ENCODE measurements around the gene RPL14.

The RPL14 gene

DNA sequence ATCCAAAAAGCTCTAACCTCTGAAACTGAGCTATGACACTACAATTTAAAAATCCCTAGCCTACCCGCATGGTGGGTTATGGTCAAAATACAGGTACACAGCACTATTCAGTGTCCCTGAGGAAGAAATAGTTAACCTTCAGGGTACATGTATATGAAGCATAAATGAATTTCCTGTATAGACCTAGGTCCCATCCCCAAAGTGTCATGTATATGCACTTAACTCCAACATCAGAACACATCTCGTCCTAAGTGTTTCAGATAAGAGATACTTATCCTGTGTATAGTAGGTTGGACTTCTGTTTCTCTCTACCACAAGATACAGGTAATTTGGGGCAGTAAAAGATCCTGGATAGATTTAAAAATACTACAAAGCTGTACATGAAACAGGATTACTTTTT, 6.4 kb downstream of the RPL14 start:
- DNase-seq (ENCODE audit: low read depth), result no peak

DNA sequence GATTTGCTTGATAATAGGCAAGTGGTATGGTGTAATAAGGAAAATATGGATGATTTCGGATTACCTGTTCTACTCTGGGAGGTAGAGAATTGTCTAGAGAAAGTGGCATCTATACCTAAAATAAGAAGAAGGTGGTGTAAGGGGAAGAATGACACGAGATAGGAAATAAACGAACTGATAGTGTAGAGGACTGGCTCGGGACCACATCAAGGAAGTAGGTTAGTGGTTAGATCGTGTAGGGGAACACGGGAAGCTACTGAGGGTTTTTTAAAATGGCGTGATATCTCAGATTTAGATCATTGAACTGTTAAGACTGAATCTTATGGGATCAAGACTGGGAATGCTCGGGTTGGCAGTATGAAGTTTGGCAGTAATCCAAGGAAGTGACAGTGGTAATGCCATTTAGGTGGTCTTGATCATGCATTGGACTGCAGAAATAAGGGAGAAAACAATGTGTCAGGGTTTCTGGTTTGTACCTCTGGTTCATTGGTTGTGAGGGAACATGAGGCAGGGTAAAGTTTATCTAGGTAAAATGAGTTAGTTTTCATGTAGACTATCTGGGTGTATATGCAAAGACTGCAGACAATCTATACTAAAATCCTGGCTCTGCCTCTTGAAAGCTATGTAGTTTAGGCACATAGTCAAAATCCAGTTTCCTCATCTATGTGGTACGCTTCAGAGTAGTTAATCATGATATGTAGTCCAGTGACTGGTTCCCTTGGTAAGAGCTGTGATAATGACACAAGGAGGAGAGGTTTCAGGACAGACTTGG, 7.4 kb downstream of the RPL14 start:
- no peak for DNase-seq (ENCODE audit: low read depth)

DNA sequence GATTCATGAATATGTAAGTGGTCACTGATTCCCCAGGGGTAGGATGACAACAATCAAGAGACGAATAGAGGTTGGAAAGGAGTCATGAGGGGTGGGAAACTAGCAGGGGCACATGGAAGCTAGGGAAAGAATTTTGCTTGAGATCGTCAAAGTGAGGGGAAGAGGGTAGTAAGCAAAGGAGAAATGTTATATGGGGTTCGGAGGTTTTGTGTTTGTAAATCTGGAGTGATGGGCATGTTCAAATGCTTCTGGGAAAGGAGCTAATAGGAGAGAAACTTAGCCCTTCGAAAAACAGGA, 7.9 kb downstream of the RPL14 start:
- no peak for DNase-seq (ENCODE audit: low read depth)

DNA sequence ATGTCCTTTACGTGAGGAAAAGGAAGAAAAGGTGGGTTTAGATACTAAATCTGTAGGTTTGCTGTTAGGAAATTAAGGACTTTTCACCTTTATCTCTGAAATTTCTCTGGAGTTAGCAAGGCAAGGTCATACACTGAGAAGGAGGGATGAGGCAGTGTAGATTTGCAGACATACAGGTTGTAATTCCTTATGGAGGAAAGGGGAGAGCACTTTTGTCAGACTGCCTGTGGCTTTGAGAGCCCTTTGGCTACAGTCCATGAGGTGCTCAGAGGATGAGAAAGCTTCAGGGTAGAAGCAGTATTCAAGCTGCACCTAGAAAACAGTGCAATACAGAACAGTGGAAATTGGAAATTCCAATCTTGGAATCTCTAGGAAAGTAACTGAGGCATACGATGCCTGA, 8.3 kb downstream of the RPL14 start:
- DNase-seq (ENCODE audit: low read depth), result no peak

DNA sequence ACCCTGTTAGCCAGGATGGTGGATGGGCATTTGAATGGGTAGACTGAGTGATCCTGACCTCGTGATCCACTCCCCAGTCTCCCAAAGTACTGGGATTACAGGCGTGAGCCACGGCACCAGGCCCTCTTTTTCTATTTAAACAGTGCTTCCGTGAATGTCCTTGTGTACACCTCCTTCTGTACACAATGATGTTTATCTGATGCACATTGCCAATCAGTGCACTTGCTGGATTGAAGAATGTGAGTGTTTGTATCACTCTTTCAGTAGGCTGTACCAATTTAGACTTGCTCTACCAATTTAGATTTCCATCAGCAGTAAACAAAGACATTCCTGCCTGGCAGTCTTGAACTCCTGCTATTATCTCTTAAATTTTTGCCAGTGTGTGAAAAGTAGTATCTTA, 10.9 kb downstream of the RPL14 start:
- DNase-seq (ENCODE audit: low read depth), result no peak

DNA sequence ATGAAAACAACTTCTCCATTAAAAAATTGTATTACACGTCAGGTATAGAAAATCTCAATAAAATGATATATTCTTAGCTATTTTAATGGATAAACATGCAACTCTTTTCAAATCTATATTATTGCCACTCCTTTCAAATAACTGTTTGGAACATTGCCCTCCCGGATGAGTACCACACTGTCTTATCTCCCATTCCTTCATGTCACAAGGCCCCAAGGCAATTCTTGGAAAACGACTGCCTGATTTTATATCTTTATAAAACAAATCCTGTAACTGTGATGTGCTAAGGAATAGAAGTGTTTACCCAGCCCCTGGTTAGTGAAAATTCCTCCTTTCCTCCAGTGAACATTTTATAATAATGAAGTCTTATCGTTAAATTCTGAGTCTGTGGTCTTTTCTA, 13.6 kb downstream of the RPL14 start:
- DNase-seq (ENCODE audit: low read depth), result no peak

DNA sequence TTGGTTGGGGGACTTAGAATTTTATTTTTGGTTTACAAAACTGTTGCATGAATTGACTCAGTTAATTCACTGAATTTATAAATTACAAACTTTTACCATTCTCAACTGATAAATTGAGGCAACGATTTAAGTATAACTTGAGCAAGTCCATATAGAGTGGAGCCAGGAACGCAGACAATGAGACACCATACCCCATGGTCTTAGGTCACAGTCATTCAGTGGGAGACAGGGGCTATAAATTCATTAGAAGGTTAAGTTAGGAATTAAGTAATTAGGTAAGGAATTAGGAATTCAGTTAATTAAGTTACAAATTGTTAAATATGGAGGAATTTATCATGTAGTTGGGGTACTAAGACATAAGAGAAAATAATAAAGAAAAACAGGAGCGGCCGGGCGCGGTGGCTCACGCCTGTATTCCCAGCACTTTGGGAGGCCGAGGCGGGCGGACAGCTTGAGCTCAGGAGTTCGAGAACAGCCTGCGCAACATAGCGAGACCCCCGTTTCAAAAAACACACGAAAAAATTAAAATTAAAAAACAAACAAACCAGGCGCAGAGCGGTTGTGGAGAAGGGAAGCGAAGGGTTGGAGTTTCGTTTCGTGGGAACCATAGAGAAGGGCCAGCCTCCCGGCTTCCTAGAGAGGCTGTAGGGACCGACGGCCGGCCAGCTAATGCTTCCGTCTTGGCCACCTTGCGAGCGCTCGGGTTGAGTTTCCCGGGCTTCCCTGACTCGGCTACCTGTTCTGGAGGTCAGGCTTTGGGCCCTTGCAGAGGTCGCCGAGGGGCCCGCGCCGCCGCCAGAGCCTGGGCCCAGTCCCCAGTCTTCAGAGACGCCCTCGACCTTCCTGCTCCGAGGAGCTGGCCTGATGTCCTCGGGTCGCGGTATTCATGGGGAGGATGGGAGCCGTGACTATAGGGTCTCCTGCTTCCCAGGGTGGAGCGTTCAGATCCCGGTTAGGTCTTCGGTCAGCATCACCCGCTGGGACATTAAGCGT, 19.6 kb downstream of the RPL14 start, which contains the start of gene ZNF619:
ZNF619 (plus strand) TSS at position 645 of the 993 bp plus-strand sequence. CDS start 858 bp downstream, outside the sequence.
- DNase-seq (ENCODE audit: low read depth), result peak; percentile 56

DNA sequence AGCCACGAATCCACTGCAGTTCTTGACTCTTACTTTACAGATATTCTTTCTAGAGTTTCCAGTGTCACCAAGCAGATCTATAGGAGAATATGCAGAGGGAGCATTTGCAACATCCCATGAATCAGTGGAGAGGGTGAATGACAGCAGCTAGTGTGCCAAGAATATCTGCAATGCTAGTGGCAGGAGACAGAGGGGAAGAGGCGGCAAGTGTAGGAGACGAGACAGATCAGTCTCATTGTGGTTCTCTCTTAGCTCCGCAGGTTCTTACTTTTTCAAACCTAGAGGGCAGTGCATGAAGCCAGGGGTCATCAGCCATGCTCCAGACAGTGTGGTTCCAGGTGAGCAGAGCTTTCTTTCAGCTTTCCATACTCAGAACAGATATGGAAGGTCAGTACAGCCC, 20.5 kb downstream of the RPL14 start:
- DNase-seq (ENCODE audit: low read depth), result no peak

DNA sequence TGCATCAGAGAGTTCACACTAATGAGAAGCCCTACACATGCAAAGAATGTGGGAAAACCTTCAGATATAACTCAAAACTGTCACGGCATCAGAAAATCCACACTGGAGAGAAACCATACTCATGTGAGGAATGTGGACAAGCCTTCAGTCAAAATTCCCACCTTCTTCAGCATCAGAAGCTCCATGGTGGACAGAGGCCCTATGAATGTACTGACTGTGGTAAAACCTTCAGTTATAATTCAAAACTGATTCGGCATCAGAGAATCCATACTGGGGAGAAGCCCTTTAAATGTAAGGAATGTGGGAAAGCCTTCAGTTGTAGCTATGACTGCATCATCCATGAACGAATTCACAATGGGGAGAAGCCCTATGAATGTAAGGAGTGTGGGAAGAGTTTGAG, 30.0 kb downstream of the RPL14 start:
- DNase-seq (ENCODE audit: low read depth), result no peak

DNA sequence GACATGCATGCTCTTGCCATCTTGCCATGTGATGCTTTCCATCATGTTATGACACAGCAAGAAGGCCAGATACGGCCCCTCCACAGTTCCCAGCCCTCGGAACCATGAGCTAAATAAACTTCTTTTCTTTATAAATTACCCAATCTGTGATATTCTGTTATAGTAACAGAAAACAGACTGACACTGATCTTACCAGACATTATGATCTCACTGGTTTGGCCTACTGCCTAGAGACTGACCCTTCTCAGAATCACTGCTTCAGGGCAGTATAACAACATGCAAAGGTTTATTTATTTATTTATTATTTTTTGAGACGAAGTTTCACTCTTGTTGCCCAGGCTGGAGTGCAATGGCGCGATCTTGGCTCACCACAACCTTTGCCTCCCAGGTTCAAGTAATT, 33.8 kb downstream of the RPL14 start:
- no peak for DNase-seq (ENCODE audit: low read depth)

DNA sequence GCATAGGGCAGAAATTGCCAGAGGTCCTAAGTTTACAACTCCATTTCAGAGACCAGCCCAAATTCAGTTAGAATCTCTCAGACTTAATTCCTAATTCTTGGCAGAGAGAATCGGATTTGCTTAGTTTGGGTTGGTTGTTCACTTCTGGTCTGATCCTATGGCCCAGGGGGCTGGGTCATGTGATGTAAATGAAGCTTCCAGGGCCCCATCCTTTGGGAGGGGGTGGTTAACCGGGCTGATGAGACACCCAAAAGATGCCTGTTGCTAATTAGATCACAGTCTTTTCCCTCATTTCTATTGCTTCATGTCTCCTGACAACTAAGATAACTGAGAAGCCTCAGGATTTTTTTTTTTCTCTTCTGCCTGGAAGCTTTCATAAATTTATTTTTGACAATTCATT, 37.6 kb downstream of the RPL14 start:
- DNase-seq (ENCODE audit: low read depth), result no peak

DNA sequence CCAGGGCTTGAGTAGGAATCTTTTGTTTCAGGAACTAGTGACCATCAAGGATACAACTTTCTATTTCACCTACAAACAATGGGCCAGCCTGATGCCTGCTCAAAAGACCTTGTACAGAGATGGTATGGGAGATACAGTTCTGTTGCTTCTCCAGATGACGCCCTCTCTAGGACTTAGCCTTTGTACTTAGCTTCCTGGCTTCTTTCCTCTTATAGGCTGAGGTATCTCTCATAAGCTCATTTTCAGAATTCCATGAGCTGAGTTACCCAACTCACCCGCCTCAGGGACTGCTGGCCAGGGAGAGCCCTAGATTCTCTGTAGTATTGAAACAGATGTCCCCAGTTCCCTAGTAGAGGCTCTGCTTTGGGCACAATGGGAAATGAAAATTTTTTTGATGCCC, 40.1 kb downstream of the RPL14 start:
- DNase-seq (ENCODE audit: low read depth), result no peak

DNA sequence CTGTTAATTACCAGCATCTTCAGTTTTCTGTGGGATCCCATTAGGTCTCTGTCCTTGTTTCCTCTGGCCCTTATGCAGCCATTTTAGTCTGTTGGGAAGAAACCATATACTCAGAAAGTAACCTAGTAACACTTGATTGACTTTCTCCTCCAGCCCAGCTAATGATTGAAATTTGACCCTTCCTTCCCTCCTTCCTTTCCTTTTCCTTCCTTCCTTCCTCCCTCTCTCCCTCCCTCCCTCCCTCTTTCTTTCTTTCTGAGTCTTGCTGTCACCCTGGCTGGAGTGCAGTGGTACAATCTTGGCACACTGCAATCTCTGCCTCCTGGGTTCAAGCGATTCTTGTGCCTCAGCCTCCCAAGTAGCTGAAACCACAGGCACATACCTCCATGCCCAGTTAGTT, 42.8 kb downstream of the RPL14 start:
- DNase-seq (ENCODE audit: low read depth), result no peak

DNA sequence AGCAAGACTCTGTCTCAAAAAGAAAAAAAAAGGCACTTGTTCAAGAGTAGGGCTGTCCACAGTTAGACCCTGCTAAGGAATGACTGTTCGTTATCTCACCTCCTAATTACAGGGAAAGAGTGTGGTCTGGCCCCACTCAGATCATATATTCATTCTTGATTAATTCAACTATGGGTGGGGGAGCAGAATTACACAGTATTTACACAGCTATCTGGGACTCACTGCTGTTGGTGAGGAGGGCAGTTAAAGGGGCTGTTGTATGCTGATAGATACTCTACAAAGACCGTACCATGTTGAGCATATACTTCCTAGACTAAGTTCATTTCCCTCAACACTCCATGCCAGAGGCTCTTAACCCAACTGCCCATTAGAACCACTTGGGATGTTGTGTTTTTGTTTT, 44.9 kb downstream of the RPL14 start:
- no peak for DNase-seq (ENCODE audit: low read depth)

DNA sequence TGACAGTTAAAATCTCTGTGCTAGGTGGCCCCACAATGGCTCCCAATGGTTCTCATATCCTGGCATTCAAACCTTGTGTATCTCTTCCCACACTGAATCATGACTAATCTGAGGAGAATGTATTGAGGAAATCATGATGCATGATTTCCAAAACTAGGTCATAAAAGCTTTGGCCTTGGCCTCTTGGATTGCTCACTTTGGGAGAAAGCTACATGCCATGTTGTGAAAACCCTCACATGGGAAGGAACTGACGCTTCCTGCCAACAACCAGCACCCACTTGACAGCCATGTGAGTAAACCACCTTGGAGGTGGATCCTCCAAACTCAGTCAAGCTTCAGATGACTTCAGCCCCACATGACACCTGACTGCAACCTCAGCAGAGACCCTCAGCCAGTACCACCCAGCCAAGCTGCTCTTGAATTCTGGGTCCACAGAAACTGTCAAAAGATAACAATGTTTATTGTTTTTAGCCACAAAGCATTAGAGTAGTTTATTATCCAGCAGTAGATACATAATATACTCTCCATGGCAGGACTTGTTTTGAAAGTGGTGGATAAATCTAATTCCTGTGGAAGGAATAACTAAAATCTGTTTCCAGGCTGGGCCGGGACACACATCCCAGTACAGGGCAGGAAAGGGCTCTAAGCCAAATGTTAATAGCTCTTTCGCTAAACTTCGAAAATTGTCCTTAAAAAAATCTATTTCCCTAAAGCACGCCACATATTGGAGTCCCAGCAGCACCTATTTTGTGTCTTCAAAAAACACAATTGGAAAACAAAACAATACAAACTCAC, 47.7 kb downstream of the RPL14 start:
- DNase-seq (ENCODE audit: low read depth), result peak; percentile 95

DNA sequence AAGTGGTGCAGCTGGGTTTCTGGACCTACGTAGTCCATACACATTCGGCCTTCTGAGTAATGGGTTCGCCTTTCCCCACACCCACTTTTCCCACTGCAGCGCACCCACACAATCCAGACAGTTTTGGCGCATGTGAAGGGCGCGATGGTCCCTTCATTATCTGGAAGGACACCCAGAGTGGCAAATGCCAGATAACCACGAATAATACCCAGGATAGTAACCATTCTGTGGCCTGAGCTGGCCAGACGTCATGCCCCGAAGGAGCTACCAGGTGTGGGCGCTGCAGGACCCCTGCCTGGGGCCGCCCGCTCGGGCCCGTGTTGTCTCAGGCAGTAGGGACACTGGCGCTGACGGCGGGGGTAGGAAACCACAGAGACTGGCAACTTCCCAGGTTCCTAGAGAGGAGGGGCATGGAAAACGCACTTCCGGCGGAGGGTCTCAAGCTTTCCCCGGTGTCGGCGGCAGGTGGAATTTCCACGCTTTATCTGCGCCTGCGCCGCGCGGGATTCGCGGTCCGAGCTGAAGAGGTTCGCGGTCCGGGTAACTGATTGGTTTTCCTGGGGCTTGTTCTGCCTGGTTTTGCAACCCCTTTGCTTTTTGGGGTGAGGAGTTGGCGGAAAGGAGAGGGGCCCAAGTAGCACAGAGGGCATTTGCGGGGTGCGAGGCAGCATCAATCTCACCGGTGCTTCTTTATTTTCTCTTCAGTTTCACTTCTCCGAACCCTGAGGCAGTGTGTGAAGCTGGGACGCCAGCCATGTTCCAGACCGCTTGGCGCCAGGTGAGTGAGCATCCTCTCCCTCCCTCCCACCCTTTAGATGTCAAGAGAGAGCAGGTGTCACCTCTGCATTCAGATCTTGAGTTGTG, 48.7 kb downstream of the RPL14 start, which contains the start of gene ZNF620:
ZNF620 (plus strand) TSS at position 441 of the 864 bp plus-strand sequence; CDS start at position 755, 314 bp downstream.
- DNase-seq (ENCODE audit: low read depth), result peak; percentile 30

DNA sequence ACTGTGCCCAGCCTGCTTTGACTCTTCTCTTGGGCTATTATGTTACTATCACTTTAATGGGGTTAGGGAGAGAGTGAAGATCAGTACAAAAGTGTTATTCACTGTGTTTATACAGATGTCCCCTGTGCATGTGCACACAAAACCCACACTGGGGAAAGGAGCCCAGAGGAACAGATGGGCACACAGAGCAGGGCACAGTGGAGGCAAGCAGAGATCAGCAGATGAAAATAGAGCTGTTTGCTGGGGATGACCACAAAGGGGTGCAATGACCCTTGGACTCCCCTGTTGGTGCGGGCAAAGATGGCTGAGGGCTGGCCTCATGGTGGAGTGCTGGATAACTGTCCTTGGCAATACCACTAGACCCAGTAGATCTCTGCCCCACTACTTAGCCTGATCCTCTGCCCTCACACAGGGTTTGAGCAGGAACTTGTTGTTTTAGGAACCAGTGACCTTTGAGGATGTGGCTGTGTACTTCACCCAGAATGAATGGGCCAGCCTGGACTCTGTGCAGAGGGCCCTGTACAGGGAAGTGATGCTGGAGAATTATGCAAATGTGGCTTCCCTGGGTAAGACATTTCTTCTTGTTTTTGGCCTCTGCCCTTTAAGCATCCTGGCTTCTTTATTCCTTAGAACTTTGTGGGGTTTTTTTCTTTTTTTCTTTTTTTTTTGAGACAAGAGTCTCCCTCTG, 54.0 kb downstream of the RPL14 start:
- no peak for DNase-seq (ENCODE audit: low read depth)

DNA sequence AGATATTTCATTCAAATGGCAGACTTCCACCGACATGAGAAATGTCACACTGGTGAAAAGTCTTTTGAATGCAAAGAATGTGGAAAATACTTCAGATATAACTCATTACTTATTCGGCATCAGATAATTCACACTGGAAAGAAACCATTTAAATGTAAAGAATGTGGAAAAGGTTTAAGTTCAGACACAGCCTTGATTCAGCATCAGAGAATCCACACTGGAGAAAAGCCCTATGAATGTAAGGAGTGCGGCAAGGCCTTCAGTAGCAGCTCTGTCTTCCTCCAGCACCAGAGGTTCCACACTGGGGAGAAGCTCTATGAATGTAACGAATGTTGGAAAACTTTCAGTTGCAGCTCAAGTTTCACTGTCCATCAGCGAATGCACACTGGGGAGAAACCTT, 59.1 kb downstream of the RPL14 start:
- DNase-seq (ENCODE audit: low read depth), result peak; percentile 88

DNA sequence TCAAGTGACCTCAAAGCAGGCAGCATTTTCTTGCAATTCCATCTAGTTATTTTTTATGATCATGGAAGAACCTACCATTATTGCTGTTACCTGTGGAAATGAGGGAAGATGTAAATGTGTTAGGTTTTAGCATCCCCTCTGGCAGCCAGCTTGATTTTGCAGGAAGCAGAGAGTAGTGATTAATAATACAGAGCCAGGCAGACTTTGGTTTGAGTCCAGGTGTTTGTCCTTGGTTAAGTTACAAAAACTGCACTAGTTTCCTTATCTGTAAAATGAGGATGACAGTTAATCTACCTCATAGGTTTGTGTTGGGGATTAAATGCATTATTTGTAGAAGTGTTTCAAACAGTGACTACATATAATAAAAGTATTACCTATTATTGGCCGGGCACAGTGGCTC, 60.9 kb downstream of the RPL14 start:
- no peak for DNase-seq (ENCODE audit: low read depth)

Measured in HS-27A (cell line).